OCI-LY1 (cell line): ENCODE data around the gene SIX5.

Experiments
- CTCF ChIP-seq: fragments of 200-600 bp; sonication (generic), shearing (Covaris generic); IDR thresholded peaks from 2 replicates; pipeline ENCODE4 v1.5.1; 2017; ENCODE audit warnings: mild to moderate bottlenecking, antibody characterized with exemption, low read length, moderate library complexity, mixed read lengths
- EZH2 ChIP-seq: fragments of 200-600 bp; sonication (generic), shearing (Covaris generic); IDR thresholded peaks from 2 replicates; pipeline ENCODE4 v1.8.0; 2017; ENCODE audit warnings: borderline replicate concordance, mixed run types, mild to moderate bottlenecking, antibody characterized with exemption, low read length, moderate library complexity, mixed read lengths

- TF ChIP-seq CTCF (no peak), EZH2 (no peak)
Observed at GRCh38 chr19:45774765-45775164, 5.7 kb upstream of the SIX5 start.
